CD4-positive, alpha-beta T cell treated with Interleukin-12 subunit alpha and Interleukin-12 subunit beta, for 1 hour (primary cell): ENCODE data around the gene KLK5.
"Not testable (repeated sequence)": the region's sequence is repeated elsewhere in the genome, so short reads cannot be mapped to it uniquely, and the experiment has no call there.

Experiments used
- DNase-seq: peaks from one replicate; pipeline ENCODE4 v3.0.0-alpha.2; 2020

Gene KLK5

DNA sequence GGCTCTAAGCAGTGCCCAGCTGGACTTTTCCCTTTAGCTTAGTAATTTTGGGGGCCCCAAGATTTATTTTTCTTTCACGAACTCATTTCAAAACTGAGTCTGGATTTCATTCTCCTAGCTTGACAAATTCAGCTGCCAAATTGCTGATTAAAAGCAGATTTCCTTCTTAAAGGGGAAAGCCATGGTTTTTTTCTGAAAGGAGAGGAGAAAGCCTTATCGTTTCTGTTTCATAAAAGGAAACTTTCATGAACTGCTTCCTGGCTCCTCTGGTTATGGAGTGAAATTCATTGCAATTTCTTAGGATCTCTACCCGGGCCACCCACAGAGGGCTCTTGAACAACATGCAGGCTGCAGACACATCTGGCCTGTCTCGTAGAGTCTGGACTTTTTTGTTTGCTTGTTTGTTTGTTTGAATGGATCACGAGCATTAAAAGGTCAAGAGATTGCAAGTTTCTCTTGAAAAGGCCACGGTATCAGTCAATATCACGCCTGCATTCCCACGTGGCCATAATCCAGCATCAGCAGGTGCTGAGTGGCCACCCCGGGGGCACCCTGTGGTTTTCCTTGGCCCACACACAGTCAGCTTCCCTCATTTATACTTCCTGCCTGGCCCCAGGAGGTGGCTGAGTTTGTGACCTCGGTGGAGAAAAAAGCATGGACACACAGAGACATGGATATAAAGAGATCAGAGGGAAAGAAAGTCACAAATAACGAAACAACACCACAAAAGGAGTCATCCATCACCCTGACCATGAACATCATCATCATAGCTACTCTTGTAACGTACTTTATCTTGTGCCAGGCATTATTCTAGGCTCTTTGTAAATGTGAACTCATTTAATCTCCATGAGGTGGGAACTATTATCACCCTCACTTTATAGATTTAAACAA lies 31.2 kb downstream of the KLK5 start:
- no peak for DNase-seq

GRCh38 chr19:50916069-50916468 lies 36.8 kb downstream of the KLK5 start:
- DNase-seq: no peak

DNA sequence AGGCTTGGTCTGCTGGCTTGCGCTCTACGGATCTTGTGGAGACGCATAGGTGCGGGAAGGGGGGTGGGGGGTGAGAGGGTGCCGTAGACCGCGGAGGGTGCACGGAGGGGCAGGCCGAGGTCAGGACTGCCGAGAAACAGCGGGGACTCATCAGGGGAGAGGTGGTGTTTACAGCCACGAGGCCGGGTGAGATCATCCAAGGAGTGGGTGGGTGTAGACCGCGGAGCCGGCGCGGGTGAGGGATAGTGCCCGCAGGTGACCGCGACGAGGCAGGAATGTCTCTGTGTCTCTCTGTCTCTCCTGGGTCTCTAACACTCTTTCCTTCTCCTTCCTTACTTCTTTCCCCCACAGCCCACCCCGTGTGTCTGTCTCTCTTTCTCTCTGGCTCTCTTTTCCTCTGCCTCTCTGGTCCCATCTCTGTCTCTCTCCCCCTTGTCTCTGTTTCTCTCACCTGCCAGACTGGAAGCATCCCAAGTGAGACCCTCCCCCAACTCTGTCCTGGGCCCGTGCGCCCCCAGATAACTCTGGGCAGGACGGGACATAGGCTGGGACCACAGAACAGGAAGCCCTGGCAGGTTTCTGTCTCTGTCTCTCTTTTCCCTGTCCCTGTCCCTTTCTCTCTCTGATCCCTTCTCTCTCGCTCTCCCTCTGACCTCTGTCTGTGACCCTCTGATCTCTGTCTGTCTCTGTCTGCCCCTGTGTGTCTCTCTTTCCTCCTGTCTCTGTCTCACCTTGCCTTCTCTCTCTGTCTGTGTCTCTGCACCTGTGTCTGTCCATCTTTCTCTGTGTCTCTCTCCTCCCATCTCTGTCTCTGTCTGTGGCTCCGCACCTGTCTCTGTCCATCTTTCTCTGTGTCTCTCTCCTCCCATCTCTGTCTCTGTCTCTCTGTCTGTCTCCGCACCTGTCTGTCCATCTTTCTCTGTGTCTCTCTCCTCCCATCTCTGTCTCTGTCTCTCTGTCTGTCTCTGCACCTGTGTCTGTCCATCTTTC lies 39.8 kb downstream of the KLK5 start:
- no peak for DNase-seq

DNA sequence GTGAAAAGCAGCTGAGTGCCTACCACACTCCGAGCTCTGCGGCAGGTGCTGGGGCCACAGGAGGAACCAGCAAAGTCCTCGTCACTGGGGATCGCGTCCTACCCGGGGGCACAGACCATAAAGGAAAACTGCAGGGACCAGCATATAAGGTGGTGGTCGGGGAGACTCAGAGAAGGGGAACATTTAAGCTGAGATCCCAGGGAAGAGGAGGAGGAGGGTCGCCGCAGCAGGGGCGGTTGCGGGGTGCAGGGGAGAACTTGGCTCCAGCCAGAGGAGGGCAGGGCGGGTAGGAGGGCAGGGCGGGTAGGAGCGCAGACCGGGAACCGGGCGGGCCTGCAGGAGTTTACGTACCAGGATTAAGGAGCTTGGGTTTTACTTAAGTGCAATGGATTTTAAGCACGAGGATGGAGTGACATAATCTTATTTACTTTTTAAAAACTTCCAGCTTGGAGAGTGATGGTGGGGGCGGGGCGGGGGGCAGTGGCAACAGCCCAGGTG lies 40.7 kb downstream of the KLK5 start:
- DNase-seq: no peak

DNA sequence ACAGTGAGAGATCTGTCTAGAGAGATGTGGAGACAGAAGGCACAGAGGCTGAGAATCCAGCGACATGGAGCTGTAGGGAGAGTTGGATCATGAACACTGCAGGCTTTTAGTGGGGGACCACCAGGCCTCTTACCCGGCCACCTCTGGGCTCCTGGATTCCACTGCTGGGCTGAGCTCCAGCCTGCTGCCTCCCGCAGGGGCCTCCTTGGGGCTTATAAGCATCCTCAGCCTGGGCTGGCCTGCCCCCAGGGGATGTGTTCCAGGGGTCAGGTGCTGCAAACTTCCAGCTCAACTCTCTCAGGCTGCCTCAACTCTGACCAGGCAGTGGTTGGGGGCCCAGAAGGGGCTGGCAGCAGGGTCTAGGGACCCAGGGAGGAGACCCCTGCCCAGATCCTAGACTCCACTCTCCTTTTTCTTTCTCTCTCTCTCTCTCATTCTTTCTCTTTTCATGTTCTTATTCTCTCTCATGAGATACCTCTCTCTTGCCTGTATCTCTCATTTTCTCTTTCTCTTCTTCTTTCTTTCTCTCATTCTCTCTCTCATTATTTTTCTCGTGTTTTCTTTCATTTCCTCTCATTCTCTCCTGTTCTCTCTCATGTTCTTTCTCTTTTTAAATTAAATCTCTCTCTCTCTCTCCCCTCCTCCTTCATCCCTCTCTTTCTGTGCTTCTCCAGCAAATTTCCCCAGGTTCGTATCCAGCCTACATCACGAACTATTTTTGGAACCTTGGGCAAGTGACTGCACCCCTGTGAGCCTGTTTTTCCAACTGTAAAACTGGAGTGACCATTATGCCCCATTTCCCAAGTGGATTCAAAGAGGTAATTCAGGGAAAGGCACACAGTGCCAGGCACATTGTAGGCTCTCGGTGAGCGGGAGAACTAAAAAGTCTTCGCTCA lies 41.4 kb downstream of the KLK5 start, which contains the start of gene KLK4:
TSS of gene KLK4 (minus strand) at position 190 of the 896 bp plus-strand sequence. CDS start 657 bp downstream, outside the sequence.
- DNase-seq: no peak

DNA sequence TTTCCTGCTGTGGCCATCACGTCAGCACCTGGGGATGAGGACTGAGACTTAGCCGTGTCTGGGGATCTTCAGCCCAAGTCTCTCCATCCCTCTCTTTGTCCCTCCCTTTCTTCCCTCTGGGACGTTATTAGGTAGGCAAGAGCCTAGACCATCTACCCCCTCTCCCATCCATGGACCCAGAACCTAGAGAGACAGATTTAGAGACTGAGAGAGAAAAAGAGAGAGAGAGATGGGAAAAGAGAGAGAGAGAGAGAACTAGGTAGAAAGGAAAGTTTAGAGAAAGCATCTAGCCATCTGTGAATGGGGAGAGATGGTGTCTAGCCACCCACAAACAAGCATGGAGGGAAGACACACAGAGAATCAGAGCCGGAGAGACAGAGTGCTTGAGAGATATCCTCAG lies 42.1 kb downstream of the KLK5 start:
- no peak for DNase-seq

GRCh38 chr19:50909240-50910070 lies 43.4 kb downstream of the KLK5 start:
- no peak for DNase-seq

DNA sequence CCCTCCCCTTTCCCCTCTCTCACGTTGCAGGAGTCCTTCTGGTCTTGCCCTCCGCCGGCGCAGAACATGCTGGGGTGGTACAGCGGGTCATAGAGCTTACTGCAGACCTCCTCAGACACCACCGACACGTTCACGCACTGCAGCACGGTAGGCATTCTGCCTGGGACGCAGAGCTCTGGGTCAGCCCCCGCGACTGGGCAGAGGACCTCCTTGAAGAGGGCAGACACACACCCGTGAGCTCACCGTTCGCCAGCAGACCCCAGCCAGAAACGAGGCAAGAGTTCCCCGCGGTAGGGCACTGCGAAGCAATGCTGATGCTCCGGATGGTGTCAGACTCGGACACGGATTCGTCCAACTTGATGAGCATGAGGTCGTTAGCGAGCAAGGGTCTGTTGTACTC lies 44.5 kb downstream of the KLK5 start:
- no peak for DNase-seq

DNA sequence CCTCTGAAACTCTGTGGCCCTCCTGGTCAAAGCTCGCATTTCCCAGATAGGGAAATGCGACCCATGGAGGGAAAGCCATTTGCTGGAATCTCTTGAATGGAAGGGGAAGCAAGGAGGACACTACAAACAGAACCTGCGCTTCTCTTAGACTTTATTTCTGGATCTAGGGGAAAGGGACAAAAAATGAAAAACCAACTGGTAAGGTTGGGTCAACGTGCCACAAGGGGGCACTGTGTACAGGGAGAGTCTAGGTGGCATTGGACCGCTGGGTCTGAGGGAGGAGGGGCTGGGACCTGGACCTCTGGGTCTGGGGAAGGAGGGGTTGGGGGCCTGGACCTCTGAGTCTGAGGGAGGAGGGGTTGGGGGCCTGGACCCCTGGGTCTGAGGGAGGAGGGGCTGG lies 46.6 kb downstream of the KLK5 start:
- no peak for DNase-seq

DNA sequence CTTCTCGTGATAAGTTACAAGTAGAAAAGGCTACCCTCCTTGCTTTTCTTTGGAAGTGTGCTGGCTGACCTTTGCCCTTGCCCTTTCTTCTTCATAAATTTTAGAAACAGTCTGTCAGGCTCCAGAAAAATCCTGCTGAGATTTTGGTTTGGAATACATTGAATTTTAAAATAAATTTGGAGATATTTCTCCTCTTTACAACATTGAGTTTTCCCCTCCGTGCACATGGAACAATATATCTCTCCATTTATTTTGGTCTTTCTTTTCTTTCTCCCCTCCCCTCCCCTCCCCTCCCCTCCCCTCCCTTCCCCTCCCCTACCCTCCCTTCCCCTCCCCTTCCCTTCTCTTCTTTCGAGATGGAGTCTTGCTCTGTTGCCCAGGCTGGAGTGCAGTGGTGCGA lies 50.2 kb downstream of the KLK5 start:
- DNase-seq: no peak

GRCh38 chr19:50899569-50899968 lies 53.3 kb downstream of the KLK5 start:
- DNase-seq: no peak

GRCh38 chr19:50898018-50898417 lies 54.8 kb downstream of the KLK5 start:
- no peak for DNase-seq

- no peak for DNase-seq
Measured at GRCh38 chr19:50897612-50898011, 55.2 kb downstream of the KLK5 start.

DNA sequence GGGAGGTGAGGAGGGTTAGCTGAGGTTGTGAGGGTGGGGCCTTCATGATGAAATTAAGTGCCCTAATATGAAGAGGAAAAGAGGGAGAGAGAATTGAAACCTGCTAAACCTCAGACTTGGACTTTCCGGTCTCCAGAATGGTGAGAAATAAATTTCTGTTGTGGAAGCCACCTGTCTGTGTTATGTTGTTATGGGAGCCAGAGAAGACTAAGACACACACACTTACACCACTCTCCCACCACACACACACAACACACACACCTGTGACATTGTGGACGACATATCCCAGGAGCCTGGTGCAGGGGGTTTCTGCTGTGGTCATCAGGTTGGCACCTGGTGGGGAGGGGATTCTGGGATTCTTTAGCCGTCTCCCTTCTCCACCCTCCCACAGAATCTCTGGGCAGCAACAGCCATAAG lies 55.6 kb downstream of the KLK5 start:
- DNase-seq: no peak

- no peak for DNase-seq
Measured at GRCh38 chr19:50896591-50897190, 56.1 kb downstream of the KLK5 start.

- DNase-seq: not testable (repeated sequence)
Measured at GRCh38 chr19:50896089-50896590, 56.7 kb downstream of the KLK5 start.

DNA sequence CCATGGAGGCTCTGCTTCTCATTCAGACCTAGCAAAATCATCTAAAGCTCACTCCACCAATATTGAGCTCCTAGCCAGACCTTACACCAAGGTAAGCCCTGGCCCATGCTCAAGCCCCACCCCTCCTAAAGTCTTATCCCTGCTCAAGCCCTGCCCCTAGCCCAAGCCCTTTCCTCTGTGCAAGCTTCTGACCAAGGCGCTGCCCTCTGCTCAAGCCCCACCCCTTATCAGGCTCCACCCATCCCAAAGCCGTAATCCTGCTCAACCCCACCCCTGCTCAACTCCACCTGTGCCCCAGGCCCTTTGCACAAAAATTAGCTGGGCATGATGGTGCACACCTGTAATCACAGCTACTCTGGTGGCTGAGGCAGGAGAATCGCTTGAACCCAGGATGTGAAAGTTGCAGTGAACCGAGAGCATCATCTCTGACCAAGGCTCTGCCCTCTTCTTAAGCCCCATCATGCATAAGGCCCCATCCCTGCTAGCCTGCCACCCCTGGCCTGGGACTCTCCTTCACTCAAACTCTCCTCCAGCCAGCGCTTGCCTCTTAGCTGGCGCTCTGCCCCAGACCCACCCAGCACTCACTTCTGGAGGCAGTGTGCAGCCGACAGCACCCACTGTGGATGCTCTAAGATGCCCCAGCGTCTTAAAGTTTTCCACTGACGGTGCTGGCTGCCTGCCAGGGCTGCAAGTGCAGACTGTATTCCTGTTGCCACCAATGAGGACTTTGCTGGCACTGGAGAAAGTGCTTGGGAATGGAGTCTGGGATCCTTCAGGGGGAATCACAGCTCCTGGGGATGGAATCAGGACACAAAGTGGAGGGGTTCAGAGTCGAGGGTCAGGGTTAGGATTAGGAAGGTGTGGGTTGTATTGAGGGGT lies 58.1 kb downstream of the KLK5 start:
- no peak for DNase-seq
